GM23338 (cell line): ENCODE results near the gene DCAF11. TPM values are rescaled to one million over a fixed set of nuclear protein-coding genes. Genes with fewer than 3 reads are reported as not detected.

Experiments
- ATAC-seq: fragments of 200-7000 bp; cut with Tn5 transposase; 3 replicates; pipeline ENCODE4 v1.9.1; 2020
- DNase-seq: peaks from one replicate; pipeline ENCODE4 v3.0.0-alpha.2; 2015; ENCODE audit warnings: low spot score
- H2AFZ ChIP-seq: fragments of 200-600 bp; sonication (generic); 2 replicates; pipeline ENCODE4 v1.8.0; 2016; ENCODE audit warnings: antibody characterized with exemption, mild to moderate bottlenecking, moderate library complexity
- H3F3A ChIP-seq: fragments of 200-600 bp; sonication (generic); replicated peaks from 2 replicates; pipeline ENCODE4 v1.8.0; 2017; ENCODE audit warnings: antibody characterized with exemption, mixed run types, low read depth
- H3K27ac ChIP-seq: fragments of 200-600 bp; sonication (generic); 2 replicates; pipeline ENCODE4 v1.6.1; 2016; ENCODE audit warnings: low read depth
- H3K27me3 ChIP-seq: fragments of 200-600 bp; sonication (generic); 2 replicates; pipeline ENCODE4 v1.8.0; 2016; ENCODE audit warnings: mild to moderate bottlenecking, mixed run types, moderate library complexity; ENCODE audit not compliant: insufficient read depth
- H3K36me3 ChIP-seq: fragments of 200-600 bp; sonication (generic); 2 replicates; pipeline ENCODE4 v1.8.0; 2016; ENCODE audit warnings: mild to moderate bottlenecking; ENCODE audit not compliant: insufficient read depth
- H3K4me1 ChIP-seq: fragments of 200-600 bp; sonication (generic); 2 replicates; pipeline ENCODE4 v1.8.0; 2016; ENCODE audit warnings: mild to moderate bottlenecking, moderate library complexity; ENCODE audit not compliant: insufficient read depth
- H3K4me2 ChIP-seq: fragments of 200-600 bp; sonication (generic); 2 replicates; pipeline ENCODE4 v1.7.1; 2017; ENCODE audit warnings: mixed run types
- H3K4me3 ChIP-seq: fragments of 200-600 bp; sonication (generic); 2 replicates; pipeline ENCODE4 v1.6.1; 2016; ENCODE audit warnings: mixed run types
- H3K79me2 ChIP-seq: fragments of 200-600 bp; sonication (generic); replicated peaks from 2 replicates; pipeline ENCODE4 v1.8.0; 2017; ENCODE audit warnings: mild to moderate bottlenecking; ENCODE audit not compliant: insufficient read depth
- H3K9me2 ChIP-seq: fragments of 200-600 bp; sonication (generic); 2 replicates; pipeline ENCODE4 v1.8.0; 2017; ENCODE audit not compliant: insufficient read depth
- H4K20me1 ChIP-seq: fragments of 200-600 bp; sonication (generic); replicated peaks from 2 replicates; pipeline ENCODE4 v1.8.0; 2017; ENCODE audit warnings: mild to moderate bottlenecking; ENCODE audit not compliant: insufficient read depth
- H3K27ac Mint-ChIP-seq: 2 replicates; pipeline ENCODE4 v1.8.0; 2020; ENCODE audit warnings: inconsistent platforms, mild to moderate bottlenecking, moderate library complexity, mixed read lengths
- H3K27me3 Mint-ChIP-seq: 3 replicates; pipeline ENCODE4 v1.8.0; 2022; ENCODE audit warnings: low read depth, mild to moderate bottlenecking, moderate library complexity, mixed read lengths, inconsistent platforms; ENCODE audit not compliant: insufficient read depth, poor library complexity
- H3K36me3 Mint-ChIP-seq: 3 replicates; pipeline ENCODE4 v1.8.0; 2021; ENCODE audit warnings: low read depth, mild to moderate bottlenecking, inconsistent platforms, moderate library complexity, mixed read lengths
- H3K4me1 Mint-ChIP-seq: 3 replicates; pipeline ENCODE4 v1.8.0; 2020; ENCODE audit warnings: mild to moderate bottlenecking, inconsistent platforms, mixed read lengths
- H3K4me3 Mint-ChIP-seq: 3 replicates; pipeline ENCODE4 v1.8.0; 2021; ENCODE audit warnings: moderate library complexity, mild to moderate bottlenecking, inconsistent platforms, mixed read lengths
- H3K9me3 Mint-ChIP-seq: 3 replicates; pipeline ENCODE4 v1.8.0; 2020; ENCODE audit warnings: moderate library complexity, mild to moderate bottlenecking, inconsistent platforms, mixed read lengths
- EZH2phosphoT487 ChIP-seq: fragments of 200-600 bp; sonication (generic); IDR thresholded peaks from one replicate; pipeline ENCODE4 v1.8.1; 2018; ENCODE audit warnings: antibody characterized with exemption; ENCODE audit not compliant: unreplicated experiment
- JUNB ChIP-seq: IDR thresholded peaks from one replicate; pipeline ENCODE4 v1.6.1; 2016; ENCODE audit warnings: antibody characterized with exemption; ENCODE audit not compliant: unreplicated experiment
- NANOG ChIP-seq: IDR thresholded peaks from 2 replicates; pipeline ENCODE4 v1.6.1; 2016; ENCODE audit warnings: antibody characterized with exemption, borderline replicate concordance
- POLR2AphosphoS5 ChIP-seq: IDR thresholded peaks from 2 replicates; pipeline ENCODE4 v1.6.1; 2016; ENCODE audit warnings: antibody characterized with exemption, low read depth
- ZNF114 ChIP-seq: fragments of 250-450 bp; sonication (Bioruptor Pico); IDR thresholded peaks from 2 replicates; pipeline ENCODE4 v1.5.0; 2020; ENCODE audit warnings: mild to moderate bottlenecking, moderate library complexity
- polyA plus RNA-seq: library from polyadenylated mRNA; unstranded; fragments of >200 nt; fragmentation: Nextera tagmentation; extraction: Ambion mirVana; gene quantifications from 2 replicates; pipeline ENCODE4 v1.2.1, GENCODE V29; 2016
- total RNA-seq: library from RNA; depleted of rRNA; stranded (reverse); fragments of >200 nt; shearing (Covaris generic); gene quantifications from 2 replicates; pipeline ENCODE4 v1.2.3, GENCODE V29; 2014
- TF ChIP-seq, protein P1 (sequence below), 2 experiments: fragments of 200-600 bp in 1 of 2; sonication (generic) in 1 of 2; conservative IDR thresholded peaks; 2 replicates each; pipeline versions ENCODE4 v1.5.1 to v1.6.1; 2016 to 2017; ENCODE audit warnings: antibody characterized with exemption in 2 of 2, low read depth in 2 of 2, mild to moderate bottlenecking in 2 of 2, moderate library complexity in 1 of 2
- TF ChIP-seq, protein P2 (sequence below): fragments of 250-450 bp; sonication (Bioruptor Pico); IDR thresholded peaks from 2 replicates; pipeline ENCODE4 v1.5.0; 2020; ENCODE audit warnings: mild to moderate bottlenecking, moderate library complexity

Gene DCAF11
- total and polyA plus RNA-seq, 2 experiments from 2014 or later, result 18.6 to 93.2 TPM

DNA sequence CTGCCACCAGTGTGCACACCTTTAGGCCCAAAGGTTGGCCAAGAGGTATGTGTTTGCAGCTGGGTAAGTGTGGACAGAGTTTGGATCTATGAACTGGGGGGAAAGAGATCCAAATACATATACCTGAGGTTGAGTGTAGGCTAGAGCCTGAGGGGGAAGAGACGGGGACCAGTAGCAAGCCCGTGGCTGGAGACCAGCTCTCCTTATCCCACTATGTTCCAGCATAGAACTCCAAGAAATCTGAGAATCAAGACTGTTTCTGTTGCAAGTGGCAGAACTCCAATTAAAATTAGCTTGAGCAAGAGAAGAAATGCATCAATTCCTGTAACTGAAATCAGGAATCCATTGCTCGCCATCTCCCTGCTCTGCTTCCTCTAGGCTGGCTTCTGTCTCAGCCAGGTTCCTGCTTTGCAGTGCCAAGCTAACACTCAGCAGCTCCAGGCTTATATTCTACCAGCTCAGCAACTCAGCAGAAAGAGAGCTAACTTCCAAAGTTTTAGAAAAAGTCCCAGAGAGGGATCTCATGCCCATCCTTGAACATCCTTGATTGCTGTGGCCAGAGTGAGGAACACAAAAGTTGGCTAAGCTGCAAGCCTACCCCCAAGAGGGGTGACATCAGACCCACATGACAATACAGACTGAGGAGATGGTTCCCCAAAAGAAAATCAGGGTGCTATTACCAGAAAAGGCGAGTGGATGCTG lies 21.9 kb upstream of the DCAF11 start:
- Mint-ChIP-seq H3K9me3 (peaks cover 3% of the 10 kb centered on the region; the same call in 2 of the 3 replicates), H3K27ac (peak overlapping the region; percentile 100), H3K4me3 (peak overlapping the region; percentile 66; the same call in 1 of the 3 replicates), H3K36me3 (peaks cover 37% of the 10 kb centered on the region), H3K4me1 (peaks cover 38% of the 10 kb centered on the region), H3K27me3 (peaks cover 24% of the 10 kb centered on the region)
- peaks cover 22% of the 10 kb centered on the region for H3K79me2 ChIP-seq
- H3F3A ChIP-seq, result peaks cover 15% of the 10 kb centered on the region
- H3K4me1 ChIP-seq, result peaks cover 18% of the 10 kb centered on the region
- H3K36me3 ChIP-seq, result no peaks in the 10 kb centered on the region
- TF ChIP-seq NANOG (no peak), ZNF114 (CRISPR knock-in tag) (no peak)
- TF ChIP-seq, protein P1, sequence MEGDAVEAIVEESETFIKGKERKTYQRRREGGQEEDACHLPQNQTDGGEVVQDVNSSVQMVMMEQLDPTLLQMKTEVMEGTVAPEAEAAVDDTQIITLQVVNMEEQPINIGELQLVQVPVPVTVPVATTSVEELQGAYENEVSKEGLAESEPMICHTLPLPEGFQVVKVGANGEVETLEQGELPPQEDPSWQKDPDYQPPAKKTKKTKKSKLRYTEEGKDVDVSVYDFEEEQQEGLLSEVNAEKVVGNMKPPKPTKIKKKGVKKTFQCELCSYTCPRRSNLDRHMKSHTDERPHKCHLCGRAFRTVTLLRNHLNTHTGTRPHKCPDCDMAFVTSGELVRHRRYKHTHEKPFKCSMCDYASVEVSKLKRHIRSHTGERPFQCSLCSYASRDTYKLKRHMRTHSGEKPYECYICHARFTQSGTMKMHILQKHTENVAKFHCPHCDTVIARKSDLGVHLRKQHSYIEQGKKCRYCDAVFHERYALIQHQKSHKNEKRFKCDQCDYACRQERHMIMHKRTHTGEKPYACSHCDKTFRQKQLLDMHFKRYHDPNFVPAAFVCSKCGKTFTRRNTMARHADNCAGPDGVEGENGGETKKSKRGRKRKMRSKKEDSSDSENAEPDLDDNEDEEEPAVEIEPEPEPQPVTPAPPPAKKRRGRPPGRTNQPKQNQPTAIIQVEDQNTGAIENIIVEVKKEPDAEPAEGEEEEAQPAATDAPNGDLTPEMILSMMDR (conservative IDR thresholded peaks at IDR 0.05; ENCODE audit: low read depth in 2 of 2), result no peak
- ATAC-seq (no peak), DNase-seq (no peak)
- no peak overlapping the region for H3K4me3 ChIP-seq
- H3K27ac ChIP-seq, result no peak overlapping the region; the same call in 1 of the 2 replicates
- no peak overlapping the region for H2AFZ ChIP-seq
- peaks cover 8% of the 10 kb centered on the region for H3K9me2 ChIP-seq
- H4K20me1 ChIP-seq, result 0 out of 2 replicates have a peak, but pooled peaks cover under 1% of the 10 kb centered on the region
- H3K27me3 ChIP-seq, result no peaks in the 10 kb centered on the region
- H3K4me2 ChIP-seq, result peak overlapping the region; percentile 73

DNA sequence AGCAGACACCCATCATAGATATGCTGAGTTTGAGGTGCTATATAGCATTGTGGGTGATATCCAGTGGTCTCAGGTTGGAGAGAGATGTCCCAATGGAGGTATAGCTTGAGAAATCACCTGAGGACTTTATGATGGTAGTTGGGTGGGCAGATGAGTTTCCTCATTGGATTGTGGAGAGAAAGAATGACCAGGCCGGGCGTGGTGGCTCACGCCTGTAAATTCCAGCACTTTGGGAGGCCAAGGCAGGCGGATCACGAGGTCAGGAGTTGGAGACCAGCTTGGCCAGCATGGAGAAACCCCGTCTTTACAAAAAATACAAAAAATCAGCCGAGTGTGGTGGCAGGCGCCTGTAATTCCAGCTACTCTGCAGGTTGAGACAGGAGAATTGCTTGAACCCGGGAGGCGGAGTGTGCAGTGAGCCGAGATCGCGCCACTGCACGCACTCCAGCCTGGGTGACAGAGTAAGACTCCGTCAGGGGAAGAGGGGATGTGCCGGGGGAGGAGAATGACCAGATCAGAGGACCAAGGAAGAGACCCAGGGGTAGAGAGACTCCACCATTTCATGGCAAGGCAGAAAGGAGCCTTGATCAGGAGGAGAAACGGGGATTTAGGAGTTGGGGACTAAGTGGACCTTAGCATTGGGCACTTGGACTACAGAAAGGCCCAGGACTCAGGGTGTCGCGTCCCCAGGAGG lies 21.2 kb upstream of the DCAF11 start:
- H3K9me2 ChIP-seq, result peaks cover 8% of the 10 kb centered on the region
- peaks cover 15% of the 10 kb centered on the region for H3F3A ChIP-seq
- Mint-ChIP-seq H3K4me1 (peaks cover 38% of the 10 kb centered on the region), H3K4me3 (peak overlapping the region; percentile 66), H3K27ac (peak overlapping the region; percentile 100), H3K9me3 (peaks cover 3% of the 10 kb centered on the region; the same call in 2 of the 3 replicates), H3K36me3 (peaks cover 44% of the 10 kb centered on the region), H3K27me3 (peaks cover 24% of the 10 kb centered on the region)
- TF ChIP-seq POLR2AphosphoS5, result no peak
- TF ChIP-seq EZH2phosphoT487, result no peak
- TF ChIP-seq, protein P2, sequence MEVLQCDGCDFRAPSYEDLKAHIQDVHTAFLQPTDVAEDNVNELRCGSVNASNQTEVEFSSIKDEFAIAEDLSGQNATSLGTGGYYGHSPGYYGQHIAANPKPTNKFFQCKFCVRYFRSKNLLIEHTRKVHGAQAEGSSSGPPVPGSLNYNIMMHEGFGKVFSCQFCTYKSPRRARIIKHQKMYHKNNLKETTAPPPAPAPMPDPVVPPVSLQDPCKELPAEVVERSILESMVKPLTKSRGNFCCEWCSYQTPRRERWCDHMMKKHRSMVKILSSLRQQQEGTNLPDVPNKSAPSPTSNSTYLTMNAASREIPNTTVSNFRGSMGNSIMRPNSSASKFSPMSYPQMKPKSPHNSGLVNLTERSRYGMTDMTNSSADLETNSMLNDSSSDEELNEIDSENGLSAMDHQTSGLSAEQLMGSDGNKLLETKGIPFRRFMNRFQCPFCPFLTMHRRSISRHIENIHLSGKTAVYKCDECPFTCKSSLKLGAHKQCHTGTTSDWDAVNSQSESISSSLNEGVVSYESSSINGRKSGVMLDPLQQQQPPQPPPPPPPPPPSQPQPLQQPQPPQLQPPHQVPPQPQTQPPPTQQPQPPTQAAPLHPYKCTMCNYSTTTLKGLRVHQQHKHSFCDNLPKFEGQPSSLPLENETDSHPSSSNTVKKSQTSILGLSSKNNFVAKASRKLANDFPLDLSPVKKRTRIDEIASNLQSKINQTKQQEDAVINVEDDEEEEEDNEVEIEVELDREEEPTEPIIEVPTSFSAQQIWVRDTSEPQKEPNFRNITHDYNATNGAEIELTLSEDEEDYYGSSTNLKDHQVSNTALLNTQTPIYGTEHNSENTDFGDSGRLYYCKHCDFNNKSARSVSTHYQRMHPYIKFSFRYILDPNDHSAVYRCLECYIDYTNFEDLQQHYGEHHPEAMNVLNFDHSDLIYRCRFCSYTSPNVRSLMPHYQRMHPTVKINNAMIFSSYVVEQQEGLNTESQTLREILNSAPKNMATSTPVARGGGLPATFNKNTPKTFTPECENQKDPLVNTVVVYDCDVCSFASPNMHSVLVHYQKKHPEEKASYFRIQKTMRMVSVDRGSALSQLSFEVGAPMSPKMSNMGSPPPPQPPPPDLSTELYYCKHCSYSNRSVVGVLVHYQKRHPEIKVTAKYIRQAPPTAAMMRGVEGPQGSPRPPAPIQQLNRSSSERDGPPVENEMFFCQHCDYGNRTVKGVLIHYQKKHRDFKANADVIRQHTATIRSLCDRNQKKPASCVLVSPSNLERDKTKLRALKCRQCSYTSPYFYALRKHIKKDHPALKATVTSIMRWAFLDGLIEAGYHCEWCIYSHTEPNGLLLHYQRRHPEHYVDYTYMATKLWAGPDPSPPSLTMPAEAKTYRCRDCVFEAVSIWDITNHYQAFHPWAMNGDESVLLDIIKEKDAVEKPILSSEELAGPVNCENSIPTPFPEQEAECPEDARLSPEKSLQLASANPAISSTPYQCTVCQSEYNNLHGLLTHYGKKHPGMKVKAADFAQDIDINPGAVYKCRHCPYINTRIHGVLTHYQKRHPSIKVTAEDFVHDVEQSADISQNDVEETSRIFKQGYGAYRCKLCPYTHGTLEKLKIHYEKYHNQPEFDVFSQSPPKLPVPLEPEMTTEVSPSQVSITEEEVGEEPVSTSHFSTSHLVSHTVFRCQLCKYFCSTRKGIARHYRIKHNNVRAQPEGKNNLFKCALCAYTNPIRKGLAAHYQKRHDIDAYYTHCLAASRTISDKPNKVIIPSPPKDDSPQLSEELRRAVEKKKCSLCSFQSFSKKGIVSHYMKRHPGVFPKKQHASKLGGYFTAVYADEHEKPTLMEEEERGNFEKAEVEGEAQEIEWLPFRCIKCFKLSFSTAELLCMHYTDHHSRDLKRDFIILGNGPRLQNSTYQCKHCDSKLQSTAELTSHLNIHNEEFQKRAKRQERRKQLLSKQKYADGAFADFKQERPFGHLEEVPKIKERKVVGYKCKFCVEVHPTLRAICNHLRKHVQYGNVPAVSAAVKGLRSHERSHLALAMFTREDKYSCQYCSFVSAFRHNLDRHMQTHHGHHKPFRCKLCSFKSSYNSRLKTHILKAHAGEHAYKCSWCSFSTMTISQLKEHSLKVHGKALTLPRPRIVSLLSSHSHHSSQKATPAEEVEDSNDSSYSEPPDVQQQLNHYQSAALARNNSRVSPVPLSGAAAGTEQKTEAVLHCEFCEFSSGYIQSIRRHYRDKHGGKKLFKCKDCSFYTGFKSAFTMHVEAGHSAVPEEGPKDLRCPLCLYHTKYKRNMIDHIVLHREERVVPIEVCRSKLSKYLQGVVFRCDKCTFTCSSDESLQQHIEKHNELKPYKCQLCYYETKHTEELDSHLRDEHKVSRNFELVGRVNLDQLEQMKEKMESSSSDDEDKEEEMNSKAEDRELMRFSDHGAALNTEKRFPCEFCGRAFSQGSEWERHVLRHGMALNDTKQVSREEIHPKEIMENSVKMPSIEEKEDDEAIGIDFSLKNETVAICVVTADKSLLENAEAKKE, result no peak
- no peak for TF ChIP-seq JUNB
- peak overlapping the region; percentile 47 for H3K4me3 ChIP-seq
- no peak overlapping the region; the same call in 1 of the 2 replicates for H2AFZ ChIP-seq
- peaks cover 5% of the 10 kb centered on the region; the same call in 1 of the 2 replicates for H4K20me1 ChIP-seq
- H3K36me3 ChIP-seq, result no peaks in the 10 kb centered on the region
- peak overlapping the region; percentile 99 for H3K27ac ChIP-seq
- ATAC-seq (no peak), DNase-seq (no peak)
- H3K4me1 ChIP-seq, result peaks cover 18% of the 10 kb centered on the region
- H3K27me3 ChIP-seq, result no peaks in the 10 kb centered on the region
- peaks cover 22% of the 10 kb centered on the region for H3K79me2 ChIP-seq
- H3K4me2 ChIP-seq, result peak overlapping the region; percentile 73
